ENCODE results near the gene NAV1.

GRCh38 chr1:201530741-201531531 lies 8.0 kb upstream of the NAV1 start:
- TF ChIP-seq GATA2 (IDR thresholded peaks at IDR 0.05; ENCODE audit: low read depth, low read length): peak; percentile 12; the same call in 1 of the 2 replicates
- no peak for TF ChIP-seq GATA3 (IDR thresholded peaks at IDR 0.05; ENCODE audit: low read depth, low read length)
